ENCODE data around the gene TAB2.

DNA sequence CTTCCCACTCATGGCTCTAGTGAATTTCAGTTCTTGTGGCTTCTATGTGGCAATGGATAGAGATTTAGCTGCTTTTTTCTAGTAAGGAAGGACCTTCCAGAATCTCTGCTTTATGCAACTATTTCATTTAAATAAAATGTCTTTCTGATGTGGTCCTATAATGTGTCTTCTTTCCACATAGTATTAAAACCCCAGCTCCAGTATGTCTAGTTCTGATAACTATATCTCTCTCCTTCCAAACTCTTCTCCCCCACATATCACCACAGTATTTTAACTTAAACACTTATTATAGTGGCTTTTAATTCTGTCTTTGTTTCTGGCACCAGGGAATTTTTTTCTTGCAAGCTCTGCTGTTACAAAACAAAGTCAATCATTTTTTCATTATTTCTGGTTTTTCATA lies 41.9 kb downstream of the TAB2 start:
- TF ChIP-seq, protein P1, sequence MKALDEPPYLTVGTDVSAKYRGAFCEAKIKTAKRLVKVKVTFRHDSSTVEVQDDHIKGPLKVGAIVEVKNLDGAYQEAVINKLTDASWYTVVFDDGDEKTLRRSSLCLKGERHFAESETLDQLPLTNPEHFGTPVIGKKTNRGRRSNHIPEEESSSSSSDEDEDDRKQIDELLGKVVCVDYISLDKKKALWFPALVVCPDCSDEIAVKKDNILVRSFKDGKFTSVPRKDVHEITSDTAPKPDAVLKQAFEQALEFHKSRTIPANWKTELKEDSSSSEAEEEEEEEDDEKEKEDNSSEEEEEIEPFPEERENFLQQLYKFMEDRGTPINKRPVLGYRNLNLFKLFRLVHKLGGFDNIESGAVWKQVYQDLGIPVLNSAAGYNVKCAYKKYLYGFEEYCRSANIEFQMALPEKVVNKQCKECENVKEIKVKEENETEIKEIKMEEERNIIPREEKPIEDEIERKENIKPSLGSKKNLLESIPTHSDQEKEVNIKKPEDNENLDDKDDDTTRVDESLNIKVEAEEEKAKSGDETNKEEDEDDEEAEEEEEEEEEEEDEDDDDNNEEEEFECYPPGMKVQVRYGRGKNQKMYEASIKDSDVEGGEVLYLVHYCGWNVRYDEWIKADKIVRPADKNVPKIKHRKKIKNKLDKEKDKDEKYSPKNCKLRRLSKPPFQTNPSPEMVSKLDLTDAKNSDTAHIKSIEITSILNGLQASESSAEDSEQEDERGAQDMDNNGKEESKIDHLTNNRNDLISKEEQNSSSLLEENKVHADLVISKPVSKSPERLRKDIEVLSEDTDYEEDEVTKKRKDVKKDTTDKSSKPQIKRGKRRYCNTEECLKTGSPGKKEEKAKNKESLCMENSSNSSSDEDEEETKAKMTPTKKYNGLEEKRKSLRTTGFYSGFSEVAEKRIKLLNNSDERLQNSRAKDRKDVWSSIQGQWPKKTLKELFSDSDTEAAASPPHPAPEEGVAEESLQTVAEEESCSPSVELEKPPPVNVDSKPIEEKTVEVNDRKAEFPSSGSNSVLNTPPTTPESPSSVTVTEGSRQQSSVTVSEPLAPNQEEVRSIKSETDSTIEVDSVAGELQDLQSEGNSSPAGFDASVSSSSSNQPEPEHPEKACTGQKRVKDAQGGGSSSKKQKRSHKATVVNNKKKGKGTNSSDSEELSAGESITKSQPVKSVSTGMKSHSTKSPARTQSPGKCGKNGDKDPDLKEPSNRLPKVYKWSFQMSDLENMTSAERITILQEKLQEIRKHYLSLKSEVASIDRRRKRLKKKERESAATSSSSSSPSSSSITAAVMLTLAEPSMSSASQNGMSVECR (CRISPR knock-in tag; IDR thresholded peaks at IDR 0.05; ENCODE audit: borderline replicate concordance), result no peak
- TF ChIP-seq CREB1 (CRISPR knock-in tag; IDR thresholded peaks at IDR 0.05), result no peak
- TF ChIP-seq, protein P2, sequence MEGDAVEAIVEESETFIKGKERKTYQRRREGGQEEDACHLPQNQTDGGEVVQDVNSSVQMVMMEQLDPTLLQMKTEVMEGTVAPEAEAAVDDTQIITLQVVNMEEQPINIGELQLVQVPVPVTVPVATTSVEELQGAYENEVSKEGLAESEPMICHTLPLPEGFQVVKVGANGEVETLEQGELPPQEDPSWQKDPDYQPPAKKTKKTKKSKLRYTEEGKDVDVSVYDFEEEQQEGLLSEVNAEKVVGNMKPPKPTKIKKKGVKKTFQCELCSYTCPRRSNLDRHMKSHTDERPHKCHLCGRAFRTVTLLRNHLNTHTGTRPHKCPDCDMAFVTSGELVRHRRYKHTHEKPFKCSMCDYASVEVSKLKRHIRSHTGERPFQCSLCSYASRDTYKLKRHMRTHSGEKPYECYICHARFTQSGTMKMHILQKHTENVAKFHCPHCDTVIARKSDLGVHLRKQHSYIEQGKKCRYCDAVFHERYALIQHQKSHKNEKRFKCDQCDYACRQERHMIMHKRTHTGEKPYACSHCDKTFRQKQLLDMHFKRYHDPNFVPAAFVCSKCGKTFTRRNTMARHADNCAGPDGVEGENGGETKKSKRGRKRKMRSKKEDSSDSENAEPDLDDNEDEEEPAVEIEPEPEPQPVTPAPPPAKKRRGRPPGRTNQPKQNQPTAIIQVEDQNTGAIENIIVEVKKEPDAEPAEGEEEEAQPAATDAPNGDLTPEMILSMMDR (IDR thresholded peaks at IDR 0.05), result no peak
- no peak for TF ChIP-seq KAT7 (CRISPR knock-in tag; IDR thresholded peaks at IDR 0.05; ENCODE audit: borderline replicate concordance)
- TF ChIP-seq, protein P3, sequence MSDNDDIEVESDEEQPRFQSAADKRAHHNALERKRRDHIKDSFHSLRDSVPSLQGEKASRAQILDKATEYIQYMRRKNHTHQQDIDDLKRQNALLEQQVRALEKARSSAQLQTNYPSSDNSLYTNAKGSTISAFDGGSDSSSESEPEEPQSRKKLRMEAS (CRISPR knock-in tag; IDR thresholded peaks at IDR 0.05), result no peak
- TF ChIP-seq, protein P4, sequence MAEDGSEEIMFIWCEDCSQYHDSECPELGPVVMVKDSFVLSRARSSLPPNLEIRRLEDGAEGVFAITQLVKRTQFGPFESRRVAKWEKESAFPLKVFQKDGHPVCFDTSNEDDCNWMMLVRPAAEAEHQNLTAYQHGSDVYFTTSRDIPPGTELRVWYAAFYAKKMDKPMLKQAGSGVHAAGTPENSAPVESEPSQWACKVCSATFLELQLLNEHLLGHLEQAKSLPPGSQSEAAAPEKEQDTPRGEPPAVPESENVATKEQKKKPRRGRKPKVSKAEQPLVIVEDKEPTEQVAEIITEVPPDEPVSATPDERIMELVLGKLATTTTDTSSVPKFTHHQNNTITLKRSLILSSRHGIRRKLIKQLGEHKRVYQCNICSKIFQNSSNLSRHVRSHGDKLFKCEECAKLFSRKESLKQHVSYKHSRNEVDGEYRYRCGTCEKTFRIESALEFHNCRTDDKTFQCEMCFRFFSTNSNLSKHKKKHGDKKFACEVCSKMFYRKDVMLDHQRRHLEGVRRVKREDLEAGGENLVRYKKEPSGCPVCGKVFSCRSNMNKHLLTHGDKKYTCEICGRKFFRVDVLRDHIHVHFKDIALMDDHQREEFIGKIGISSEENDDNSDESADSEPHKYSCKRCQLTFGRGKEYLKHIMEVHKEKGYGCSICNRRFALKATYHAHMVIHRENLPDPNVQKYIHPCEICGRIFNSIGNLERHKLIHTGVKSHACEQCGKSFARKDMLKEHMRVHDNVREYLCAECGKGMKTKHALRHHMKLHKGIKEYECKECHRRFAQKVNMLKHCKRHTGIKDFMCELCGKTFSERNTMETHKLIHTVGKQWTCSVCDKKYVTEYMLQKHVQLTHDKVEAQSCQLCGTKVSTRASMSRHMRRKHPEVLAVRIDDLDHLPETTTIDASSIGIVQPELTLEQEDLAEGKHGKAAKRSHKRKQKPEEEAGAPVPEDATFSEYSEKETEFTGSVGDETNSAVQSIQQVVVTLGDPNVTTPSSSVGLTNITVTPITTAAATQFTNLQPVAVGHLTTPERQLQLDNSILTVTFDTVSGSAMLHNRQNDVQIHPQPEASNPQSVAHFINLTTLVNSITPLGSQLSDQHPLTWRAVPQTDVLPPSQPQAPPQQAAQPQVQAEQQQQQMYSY (CRISPR knock-in tag; IDR thresholded peaks at IDR 0.05), result no peak
- TF ChIP-seq SP1 (CRISPR knock-in tag; conservative IDR thresholded peaks at IDR 0.05), result no peak
- no peak for TF ChIP-seq NFATC4 (CRISPR knock-in tag; IDR thresholded peaks at IDR 0.05)
- no peak for TF ChIP-seq ZNF138 (CRISPR knock-in tag; conservative IDR thresholded peaks at IDR 0.05)
- no peak for TF ChIP-seq ZNF416 (CRISPR knock-in tag; IDR thresholded peaks at IDR 0.05)
- no peak for TF ChIP-seq TEAD1 (CRISPR knock-in tag; IDR thresholded peaks at IDR 0.05)
- no peak for TF ChIP-seq GABPB1 (CRISPR knock-in tag; IDR thresholded peaks at IDR 0.05)
- TF ChIP-seq SMAD3 (CRISPR knock-in tag; IDR thresholded peaks at IDR 0.05; ENCODE audit: borderline replicate concordance), result no peak
- no peak for TF ChIP-seq FOXJ3 (CRISPR knock-in tag; IDR thresholded peaks at IDR 0.05; ENCODE audit: borderline replicate concordance)

Data from WTC11 (cell line).